ENCODE measurements around the gene CITED2.
"Not testable (repeated sequence)": the region's sequence is repeated elsewhere in the genome, so short reads cannot be mapped to it uniquely, and the experiment has no call there.

The CITED2 gene, protein sequence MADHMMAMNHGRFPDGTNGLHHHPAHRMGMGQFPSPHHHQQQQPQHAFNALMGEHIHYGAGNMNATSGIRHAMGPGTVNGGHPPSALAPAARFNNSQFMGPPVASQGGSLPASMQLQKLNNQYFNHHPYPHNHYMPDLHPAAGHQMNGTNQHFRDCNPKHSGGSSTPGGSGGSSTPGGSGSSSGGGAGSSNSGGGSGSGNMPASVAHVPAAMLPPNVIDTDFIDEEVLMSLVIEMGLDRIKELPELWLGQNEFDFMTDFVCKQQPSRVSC

DNA sequence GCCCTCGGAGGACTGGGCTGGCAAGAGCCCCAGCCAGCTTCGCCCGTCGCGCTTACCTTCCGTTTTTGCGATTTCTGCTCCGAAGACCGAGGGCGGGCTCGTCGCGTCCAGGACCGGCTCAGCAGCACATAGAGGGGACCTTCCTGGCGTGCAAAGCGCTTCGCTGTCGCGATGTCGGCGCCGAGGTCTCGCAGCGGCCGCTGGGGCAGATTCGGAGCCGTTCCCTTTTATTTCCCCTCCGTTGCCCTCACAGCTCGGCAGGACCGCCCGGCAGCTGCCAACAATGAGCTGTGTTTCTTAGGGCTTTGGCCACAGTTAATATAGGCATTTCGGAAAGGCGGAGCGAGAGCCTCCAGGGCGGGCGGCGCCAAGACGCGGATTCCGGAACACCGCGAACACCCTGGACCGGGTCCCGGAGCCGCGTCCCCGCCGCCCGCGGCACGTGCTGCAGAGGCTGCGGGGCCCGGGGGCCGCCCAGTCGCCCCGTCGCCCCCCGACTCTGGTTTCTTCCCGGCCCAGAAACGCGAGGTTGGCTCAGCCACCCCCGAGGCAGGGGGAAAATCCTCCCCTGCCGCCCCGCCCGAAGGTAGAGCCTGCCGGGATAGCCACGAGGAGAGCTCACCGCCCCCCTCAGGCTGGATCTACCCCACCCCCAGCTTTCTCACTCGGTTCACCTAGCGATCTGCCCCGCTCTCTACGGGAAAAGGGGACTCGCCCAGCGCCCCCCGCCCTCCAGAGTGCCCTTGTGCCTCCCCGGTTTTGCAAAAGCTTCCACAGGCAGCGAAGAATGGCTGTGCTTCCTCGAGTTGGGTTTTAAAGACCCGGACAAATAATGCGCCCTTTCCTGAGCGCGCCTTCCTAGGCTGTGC is at the start of gene CITED2:
TSS of gene CITED2 (minus strand) at position 292 of the 869 bp plus-strand sequence. CDS start 704 bp downstream, outside the sequence.
- DNase-seq (ENCODE audit: low spot score) = peak; percentile 91

DNA sequence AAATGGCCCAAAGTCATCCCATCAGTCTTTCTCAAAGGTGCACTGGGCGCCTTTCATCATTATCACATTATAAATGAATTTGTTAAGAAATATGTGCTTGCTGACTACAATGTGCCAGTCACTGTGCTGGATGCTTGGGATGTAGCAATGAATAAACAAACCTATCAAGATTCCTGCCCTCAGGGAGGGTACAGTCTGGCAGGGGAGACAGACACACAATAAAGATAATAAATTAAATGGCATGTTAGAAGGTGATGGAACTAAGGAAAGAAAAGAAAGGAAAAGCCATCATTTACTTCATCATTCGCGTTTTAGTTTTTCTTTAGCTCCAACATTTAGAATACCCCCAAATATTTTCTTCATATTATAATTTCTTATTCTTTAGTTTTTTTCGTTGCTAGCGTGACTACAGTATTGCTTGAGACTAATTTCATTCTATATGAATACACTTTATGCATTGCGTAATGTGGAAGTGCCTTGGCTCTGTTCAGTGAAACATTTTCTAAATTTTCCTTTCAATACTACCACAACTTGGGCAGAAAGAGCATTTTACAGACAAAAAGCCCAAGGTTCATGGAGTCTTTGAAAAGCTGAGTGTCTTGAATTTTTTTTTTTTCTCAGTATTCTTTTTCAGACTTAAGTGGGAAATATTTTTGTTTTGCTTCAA is 48.7 kb upstream of the CITED2 start:
- DNase-seq (ENCODE audit: low spot score) = no peak

DNA sequence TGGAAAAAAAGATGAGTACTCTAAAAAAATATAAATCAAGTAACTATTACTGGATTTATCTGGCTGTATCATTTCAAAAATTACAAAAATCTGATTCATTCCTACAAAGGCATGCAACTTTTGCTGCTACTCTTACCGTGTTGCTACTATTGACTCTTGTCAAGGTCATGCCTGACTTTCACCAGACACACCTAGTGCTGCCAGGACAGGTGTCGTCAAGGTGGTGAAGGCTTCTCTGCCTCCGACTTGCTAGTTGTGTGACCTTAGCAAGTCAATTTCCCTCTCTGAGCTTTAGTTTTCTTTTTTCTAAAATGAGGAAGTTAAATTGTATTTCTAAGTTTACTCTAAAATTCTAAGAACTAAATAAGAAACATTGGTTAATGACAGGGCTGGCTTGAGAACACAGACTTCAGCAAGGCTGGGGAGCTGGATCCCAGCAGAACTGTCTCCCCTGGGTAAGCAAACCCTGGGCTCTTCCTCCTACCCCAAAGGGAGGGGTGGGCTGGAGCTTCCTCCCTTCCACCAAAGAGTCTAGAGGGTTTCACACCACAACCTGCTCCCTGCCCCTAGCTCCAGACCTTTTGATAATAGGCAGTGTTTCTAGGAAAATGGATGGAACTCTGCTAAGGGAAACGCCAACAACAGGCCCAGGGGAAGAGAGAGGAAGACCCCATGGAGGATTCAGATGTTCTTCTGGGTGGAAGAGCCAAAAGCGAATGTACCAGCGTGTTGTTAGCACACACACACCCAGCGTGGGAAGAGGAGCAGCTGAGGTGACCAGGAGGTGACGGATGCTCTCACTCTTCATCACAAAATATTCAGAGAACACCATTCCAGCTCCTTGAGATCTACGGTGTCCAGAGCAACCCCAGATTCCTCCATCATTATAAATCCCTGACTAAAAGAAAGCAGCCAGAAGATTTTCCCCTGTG is 47.9 kb upstream of the CITED2 start:
- DNase-seq (ENCODE audit: low spot score) = no peak

DNA sequence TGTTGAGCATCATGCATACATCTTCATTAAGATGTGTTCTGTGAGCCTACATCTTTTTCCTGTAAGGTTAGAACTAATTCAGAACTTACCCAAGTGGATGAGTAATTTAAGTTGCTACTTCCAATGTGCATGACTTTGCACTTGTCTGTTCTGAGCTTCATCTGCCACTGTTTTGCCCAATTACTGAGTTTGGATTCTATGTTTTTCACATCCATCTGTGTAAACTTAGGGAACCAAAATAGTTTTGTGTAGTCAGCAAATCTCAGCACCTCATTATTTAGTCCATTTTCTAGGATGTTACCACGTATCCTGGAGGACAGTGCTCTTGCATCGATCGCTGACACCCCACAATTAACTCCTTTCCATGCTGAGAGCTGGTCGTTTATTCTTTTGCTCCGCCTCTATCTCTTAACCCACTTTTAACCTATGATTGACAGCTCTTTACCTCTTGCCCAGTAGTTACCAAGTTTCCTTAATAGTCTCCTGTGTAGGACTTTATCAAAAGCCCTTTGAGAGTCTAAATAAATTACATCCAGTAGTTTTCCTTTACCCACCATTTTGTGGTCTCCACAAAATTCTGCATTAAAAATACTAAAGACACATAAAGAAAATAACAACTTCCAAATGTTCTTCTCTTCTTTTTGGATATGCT is 44.2 kb upstream of the CITED2 start:
- no peak for DNase-seq (ENCODE audit: low spot score)

DNA sequence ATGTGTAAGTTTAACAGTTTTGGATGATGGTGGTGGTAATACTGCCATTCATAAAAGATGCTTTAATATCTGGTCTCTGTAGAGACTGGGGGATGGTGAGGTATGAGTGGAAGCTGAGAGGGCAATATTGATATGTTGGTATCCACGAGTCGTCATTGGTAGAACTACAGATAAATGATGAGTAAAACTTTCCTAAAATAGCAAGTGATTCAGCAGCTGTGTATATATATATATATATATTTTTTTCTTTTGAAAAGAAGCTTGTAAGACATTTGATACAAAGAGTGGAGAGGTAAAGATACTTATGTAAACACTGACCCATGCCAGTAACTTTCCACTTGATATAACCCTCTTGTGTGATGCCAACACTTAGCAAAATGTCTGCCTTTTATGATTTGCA is 41.7 kb upstream of the CITED2 start:
- no peak for DNase-seq (ENCODE audit: low spot score)

DNA sequence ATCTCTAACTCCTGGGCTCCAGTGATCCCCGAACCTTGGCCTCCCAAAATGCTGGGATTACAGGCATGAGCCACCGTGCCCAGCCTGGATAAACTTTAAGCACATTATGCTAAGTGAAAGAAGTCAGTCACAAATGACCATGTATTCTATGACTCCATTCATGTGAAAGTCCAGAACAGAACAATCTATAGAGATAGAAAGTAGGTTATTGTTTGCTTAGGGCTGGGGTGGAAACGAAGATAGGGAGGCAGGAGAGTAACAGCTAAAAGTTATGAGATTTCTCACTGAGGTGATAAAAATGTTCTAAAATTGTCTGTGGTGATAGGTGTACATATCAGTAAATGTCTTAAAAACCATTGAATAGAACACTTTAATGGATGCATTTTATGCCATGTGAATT is 40.9 kb upstream of the CITED2 start:
- DNase-seq (ENCODE audit: low spot score) = no peak

DNA sequence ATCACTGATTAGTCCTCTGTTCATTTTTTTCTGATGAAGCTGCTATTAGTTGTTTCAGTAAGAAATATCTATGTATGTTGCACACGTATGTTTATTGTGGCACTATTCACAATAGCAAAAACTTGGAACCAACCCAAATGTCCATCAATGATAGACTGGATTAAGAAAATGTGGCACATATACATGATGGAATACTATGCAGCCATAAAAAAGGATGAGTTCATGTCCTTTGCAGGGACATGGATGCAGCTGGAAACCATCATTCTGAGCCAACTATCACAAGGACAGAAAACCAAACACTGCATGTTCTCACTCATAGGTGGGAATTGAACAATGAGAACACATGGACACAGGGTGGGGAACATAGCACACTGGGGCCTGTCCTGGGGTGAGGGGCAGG is 37.7 kb upstream of the CITED2 start:
- not testable (repeated sequence) for DNase-seq (ENCODE audit: low spot score)

DNA sequence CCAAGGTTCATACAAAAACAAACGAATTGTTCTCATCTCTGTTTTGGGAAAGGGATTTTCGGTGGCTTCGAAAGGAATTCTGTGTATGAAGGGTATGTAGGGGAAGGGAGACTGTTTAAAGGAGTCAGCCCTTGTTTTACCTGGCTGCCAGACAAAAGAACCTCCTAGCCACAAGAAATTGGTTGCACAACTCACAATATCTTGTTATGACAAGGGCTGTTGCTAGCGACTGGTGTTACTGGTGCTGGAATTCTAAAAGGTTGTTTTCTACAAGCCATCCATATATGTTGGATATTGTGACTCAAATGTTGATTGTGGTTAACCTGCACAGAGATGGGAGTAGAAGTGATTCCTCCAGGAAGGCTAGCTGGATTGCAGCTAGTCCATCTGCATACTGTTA is 34.6 kb upstream of the CITED2 start:
- no peak for DNase-seq (ENCODE audit: low spot score)

DNA sequence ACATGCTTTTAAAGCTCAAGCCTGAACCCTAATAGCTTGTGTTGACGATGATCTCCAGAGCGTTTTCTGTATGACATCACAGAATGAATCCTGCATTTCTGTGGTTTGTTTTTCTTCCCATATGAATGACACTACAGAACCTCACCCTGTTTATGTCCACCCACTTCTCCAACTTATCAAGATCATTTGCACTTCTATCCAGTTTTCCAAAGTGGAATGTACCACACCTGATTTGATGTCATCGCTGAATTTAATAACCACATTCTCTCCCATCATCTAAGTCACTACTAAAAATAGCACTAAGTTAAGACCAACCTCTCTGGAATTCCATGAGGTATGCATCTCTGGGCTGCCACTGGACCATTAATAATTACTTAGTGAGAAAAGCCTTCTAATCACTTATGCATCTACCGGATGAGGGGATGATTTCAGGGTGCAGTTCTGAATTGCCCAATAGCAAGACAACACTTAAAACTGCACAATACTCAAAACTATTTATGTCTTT is 33.3 kb upstream of the CITED2 start:
- no peak for DNase-seq (ENCODE audit: low spot score)

DNA sequence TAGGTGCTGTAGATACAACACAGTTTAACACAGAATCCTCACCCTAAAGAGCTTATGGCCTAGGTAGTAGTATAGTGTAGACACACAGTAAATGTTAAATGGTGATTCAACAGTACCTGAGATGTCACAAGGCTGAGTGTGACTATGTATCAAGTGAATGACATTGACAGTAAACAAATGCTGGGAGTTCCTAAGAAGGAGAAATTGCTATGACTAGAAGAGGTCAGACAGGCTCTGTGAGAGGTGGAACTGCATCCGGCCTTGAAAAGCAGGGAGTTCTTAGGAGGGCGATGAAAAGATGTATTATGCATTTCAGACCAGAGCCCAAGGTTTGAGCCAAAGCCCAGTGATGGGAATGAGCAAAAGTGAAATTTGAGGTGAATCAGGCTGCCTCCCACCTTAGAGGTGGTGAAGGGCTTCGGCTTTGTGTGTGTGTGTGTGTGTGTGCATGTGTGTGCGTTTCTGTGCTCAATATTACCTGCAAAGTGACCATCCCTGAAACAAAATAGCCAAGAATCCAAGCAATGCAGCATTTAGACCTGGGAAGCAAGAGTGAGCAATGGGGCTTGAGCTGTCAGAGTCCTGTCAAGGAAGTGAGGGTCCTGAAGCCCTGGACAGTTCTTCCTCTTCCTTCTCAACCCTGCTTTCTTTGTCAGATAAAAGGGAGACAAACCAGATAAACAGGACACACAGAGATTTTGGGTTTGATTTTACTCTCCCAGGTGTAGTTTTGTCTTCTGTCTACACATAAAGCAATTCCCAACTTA is 32.3 kb upstream of the CITED2 start:
- DNase-seq (ENCODE audit: low spot score) = no peak

DNA sequence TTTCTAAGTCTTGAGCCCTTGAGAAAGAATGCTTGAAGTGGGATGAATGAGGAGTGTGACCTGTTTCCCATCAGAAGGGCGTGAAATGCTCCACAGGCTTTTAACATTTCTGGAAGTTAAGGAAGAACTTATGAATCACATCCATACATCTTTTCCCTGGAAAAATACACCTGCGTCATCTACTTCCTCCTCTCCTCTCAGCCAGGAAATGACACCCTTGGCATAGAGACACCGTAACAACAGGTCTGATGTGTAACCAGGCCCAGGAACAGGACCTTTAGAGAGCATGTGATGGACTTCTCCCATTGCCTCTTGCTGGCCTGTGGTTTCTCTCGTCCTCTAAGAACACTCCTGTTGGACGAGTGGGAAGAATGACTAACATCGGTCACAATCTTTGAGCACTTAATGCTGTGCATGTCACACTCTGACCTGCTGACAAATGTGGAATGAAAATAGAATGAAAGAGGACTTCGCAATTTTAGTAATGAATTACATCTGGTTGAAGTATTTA is 28.5 kb upstream of the CITED2 start:
- DNase-seq (ENCODE audit: low spot score) = no peak

DNA sequence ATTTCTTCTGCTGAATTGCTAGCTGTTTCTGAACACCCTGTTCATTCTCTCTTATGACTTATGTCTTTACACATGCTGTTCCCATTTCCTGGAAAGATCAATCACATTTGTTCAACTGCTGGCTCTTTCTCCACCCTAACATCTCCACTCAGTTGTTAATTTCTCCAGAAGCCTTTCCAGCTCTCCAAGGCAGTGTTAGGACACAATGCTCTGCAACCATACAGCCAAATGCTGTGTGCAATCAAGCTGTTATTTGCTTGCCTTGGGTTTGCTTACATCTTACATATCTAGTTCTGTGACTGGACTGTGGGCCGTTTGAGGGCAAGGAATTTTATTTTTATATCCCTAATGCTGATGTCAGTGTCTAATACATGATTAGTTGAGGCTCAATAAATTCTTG is 24.2 kb upstream of the CITED2 start:
- DNase-seq (ENCODE audit: low spot score) = no peak

DNA sequence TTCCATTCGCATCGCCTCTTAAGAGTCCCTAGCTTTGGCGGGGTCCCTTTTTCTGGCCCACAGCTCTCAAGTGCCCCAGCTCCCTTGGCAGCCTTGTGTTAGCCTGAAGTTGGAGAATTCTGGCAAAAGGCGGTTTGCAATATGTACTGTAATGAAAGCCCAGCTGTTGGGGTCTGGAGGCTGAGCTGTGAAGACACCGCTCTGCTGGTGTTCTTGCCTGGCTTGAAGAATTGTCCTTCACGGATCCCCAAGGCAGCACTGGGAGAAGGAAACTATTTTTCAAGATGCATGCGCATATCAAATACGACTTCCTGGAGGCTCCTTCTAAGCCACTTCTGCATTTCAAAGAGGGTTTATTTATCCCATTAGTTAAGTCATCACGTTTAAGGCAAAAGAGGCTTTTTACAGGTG is 21.4 kb upstream of the CITED2 start:
- DNase-seq (ENCODE audit: low spot score) = no peak

DNA sequence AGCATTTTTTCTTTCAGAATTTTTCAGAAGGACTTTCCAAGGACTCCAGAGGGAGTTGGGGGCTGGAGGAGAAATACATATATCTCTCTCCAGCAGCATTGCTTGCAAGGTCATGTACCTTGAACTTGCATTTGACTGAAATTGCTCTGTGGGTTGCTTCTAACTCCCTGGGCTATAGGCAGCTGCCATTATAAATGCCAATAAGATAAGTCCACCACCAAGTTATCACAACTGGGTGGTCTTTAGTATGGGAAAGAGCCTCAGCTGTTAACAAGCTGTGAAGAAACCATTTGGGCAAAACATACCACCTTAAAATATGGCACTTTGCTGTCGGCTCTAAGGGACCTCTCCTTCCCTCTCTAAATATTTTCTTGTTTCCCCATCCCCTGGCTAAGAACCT is 20.9 kb upstream of the CITED2 start:
- DNase-seq (ENCODE audit: low spot score) = no peak

DNA sequence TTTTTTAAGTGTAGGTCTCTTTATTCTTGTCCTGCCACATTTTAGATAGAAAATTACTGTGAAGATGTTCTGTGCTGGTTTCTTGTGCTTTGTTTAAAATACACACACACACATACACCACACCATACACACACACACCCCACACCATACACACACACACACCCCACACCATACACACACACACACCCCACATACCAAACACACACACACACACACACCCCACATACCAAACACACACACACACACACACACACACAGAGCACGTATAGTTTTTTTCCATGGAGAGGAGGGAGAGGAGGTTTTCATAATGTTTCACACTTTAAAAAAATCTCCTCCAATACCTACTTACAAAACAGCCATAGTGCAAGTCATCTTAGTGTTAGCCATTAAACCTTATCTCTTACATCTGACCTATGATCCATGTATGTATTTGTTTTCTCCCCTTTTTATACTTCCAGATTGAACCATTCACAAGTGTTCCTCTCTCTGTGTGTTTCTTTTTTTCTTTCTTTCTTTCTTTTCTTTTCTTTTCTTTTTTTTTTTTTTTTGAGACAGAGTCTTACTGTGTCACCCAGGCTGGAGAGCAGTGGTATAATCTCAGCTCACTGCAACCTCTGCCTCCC is 19.7 kb upstream of the CITED2 start:
- DNase-seq (ENCODE audit: low spot score) = no peak

DNA sequence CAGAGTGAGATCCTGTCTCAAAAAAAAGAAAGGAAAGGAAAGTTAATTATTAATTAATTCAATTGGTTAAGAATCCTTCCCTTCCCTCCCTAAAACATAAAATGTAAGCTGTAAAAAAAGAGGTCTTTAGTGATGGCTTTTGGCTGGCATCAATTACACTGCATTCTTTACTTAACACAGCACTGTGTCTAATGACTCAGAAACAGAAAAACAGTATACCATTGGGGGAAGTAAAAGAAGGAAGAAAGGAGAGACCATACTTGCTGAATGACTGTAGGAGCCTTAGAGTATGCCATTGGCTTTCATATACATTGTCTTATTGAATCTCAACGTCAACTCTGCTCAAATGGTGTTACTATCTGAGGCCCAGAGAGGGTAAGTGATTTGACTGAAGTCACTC is 18.3 kb upstream of the CITED2 start:
- no peak for DNase-seq (ENCODE audit: low spot score)

DNA sequence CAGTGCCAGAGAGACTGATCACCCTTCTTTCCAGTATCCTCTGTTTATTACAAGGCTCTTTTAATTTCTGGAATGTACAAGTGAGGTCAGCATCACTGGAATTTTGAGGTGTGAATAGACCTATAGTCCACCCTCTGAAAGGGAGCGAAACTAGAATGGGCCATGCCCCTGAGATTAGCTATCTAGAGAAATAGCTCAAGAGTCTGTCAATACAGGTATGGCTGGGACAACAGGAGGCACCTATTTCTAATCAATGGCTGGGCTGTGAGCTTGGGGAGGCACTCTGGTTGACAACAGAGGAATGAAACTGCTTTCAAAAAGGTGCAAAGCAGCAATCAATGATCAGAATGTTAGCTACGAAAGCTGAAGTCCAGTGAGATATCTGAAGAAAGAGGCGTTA is 17.3 kb upstream of the CITED2 start:
- no peak for DNase-seq (ENCODE audit: low spot score)

DNA sequence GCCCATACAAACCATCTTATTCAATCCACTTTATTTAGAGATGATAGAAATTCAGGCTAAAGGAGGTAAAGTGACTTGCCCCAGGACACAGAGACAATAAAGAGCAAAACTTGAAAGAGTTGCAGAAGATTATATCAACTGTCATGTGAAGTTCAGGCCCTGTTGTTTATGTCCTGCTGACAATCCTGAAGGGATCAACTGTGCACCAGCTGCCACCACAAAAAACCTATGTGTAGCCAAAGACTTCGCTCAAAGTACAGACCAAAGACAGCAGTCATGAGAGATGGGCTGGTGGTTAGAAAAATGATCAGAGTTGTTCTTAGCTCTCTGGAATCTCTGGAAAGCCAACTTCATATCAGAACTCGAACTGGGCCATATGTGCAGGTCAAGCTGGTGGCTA is 16.0 kb upstream of the CITED2 start:
- no peak for DNase-seq (ENCODE audit: low spot score)

DNA sequence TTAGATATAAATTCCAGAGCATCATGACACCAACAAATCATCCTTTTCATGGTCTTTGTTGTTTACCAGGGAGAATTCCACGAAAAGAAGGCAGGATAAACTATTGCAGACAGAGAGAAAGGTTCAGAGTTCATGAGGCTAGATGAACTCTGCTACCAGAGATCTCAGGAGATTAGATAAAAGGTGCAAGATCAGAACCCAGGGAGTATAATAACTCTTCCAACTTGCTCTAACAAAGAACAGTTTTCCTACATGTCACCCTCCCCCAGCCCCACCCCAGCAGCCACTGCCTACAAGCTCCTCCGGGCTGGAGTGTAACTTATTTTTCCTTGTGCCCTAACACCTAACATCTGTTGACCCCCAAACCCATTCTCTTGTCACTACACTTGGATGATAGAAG is 13.9 kb upstream of the CITED2 start:
- DNase-seq (ENCODE audit: low spot score) = no peak

DNA sequence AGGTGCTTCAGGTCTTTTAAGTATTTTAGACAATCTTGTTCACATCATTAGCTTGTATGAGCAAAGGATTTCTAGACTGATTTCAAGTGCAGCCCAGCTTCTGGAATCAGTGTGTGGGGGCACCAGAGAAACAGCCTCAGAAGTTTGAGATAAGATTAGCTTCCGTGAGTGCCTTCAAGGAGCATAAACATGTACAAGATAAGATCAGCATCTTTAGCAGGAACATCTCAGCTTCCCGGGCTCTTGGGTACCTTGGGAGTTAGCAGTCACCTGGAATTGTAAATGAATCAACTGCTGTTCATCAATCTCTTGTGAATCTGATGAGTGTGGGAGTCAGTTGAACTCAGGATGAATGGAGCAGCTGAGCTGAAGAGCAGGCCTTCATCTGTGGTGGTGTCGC is 12.0 kb upstream of the CITED2 start:
- no peak for DNase-seq (ENCODE audit: low spot score)
